ENCODE results near the gene CR1L.

DNA sequence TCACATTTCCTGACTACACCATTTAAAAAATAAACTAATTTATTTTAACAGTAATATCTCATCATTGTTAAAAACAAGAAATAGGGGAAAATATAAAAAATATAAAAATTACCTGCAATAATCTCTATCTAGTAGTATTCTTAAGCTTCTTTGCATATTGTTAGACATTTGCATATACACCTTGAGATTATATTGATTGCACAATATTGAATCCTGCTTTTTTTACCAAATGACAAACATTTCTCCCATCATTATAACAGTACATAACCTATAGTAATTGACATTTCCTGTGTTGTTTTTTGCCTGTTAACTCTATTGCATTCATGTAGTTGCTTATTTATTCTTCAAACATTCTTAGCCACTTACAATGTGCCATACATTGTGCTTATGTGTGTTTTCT lies 11.7 kb upstream of the CR1L start:
- TF ChIP-seq, protein P1, sequence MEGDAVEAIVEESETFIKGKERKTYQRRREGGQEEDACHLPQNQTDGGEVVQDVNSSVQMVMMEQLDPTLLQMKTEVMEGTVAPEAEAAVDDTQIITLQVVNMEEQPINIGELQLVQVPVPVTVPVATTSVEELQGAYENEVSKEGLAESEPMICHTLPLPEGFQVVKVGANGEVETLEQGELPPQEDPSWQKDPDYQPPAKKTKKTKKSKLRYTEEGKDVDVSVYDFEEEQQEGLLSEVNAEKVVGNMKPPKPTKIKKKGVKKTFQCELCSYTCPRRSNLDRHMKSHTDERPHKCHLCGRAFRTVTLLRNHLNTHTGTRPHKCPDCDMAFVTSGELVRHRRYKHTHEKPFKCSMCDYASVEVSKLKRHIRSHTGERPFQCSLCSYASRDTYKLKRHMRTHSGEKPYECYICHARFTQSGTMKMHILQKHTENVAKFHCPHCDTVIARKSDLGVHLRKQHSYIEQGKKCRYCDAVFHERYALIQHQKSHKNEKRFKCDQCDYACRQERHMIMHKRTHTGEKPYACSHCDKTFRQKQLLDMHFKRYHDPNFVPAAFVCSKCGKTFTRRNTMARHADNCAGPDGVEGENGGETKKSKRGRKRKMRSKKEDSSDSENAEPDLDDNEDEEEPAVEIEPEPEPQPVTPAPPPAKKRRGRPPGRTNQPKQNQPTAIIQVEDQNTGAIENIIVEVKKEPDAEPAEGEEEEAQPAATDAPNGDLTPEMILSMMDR (IDR thresholded peaks at IDR 0.05; ENCODE audit: poor library complexity, severe bottlenecking) = no peak
- no peak for TF ChIP-seq EZH2 (IDR thresholded peaks at IDR 0.05; ENCODE audit: borderline replicate concordance, insufficient read depth, low read length, poor library complexity, severe bottlenecking)
- TF ChIP-seq POLR2AphosphoS5 (IDR thresholded peaks at IDR 0.05) = no peak
- no peak for TF ChIP-seq TAF1 (IDR thresholded peaks at IDR 0.05; ENCODE audit: low read depth)
- no peak for TF ChIP-seq RAD21 (conservative IDR thresholded peaks at IDR 0.05)
- no peak for TF ChIP-seq EP300 (conservative IDR thresholded peaks at IDR 0.05; ENCODE audit: poor library complexity, severe bottlenecking)
